ENCODE results near the gene PPBP.

GRCh38 chr4:73964862-73965611, 23.0 kb downstream of the PPBP start:
- TF ChIP-seq POLR2A (IDR thresholded peaks at IDR 0.05) = no peak
- TF ChIP-seq, protein P1, sequence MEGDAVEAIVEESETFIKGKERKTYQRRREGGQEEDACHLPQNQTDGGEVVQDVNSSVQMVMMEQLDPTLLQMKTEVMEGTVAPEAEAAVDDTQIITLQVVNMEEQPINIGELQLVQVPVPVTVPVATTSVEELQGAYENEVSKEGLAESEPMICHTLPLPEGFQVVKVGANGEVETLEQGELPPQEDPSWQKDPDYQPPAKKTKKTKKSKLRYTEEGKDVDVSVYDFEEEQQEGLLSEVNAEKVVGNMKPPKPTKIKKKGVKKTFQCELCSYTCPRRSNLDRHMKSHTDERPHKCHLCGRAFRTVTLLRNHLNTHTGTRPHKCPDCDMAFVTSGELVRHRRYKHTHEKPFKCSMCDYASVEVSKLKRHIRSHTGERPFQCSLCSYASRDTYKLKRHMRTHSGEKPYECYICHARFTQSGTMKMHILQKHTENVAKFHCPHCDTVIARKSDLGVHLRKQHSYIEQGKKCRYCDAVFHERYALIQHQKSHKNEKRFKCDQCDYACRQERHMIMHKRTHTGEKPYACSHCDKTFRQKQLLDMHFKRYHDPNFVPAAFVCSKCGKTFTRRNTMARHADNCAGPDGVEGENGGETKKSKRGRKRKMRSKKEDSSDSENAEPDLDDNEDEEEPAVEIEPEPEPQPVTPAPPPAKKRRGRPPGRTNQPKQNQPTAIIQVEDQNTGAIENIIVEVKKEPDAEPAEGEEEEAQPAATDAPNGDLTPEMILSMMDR (IDR thresholded peaks at IDR 0.05) = peak in 3 of 4 experiments; percentile 24 to 40 (median 36)
- no peak for TF ChIP-seq POLR2AphosphoS5 (IDR thresholded peaks at IDR 0.05)
